HL-60 (cell line): ENCODE measurements around the gene NCAPG2.

Experiments used
- DNase-seq, 2 experiments: peaks; one replicate each; pipeline ENCODE4 v3.0.0-alpha.2; 2010 to 2020; ENCODE audit warnings: low read depth in 1 of 2, low spot score in 1 of 2
- H3K27ac ChIP-seq: fragments of 250-450 bp; sonication (Bioruptor Pico); replicated peaks from 2 replicates; pipeline ENCODE4 v1.5.1; 2020; ENCODE audit warnings: mild to moderate bottlenecking, moderate library complexity
- H3K27me3 ChIP-seq: fragments of 250-450 bp; sonication (Bioruptor Pico); 2 replicates; pipeline ENCODE4 v1.5.1; 2021; ENCODE audit warnings: mild to moderate bottlenecking, moderate library complexity; ENCODE audit not compliant: insufficient read depth, poor library complexity, severe bottlenecking
- H3K4me3 ChIP-seq: replicated peaks from 2 replicates; pipeline ENCODE4 v1.5.1; 2011; ENCODE audit warnings: mild to moderate bottlenecking, control low read depth, low read length; ENCODE audit not compliant: insufficient read depth
- GABPA ChIP-seq: IDR thresholded peaks from 2 replicates; pipeline ENCODE4 v1.6.1; 2012; ENCODE audit warnings: low read depth
- POLR2AphosphoS5 ChIP-seq: IDR thresholded peaks from 2 replicates; pipeline ENCODE4 v1.6.1; 2012; ENCODE audit warnings: low read depth
- SPI1 ChIP-seq: IDR thresholded peaks from 2 replicates; pipeline ENCODE4 v1.6.1; 2012; ENCODE audit warnings: low read depth, mild to moderate bottlenecking, borderline replicate concordance
- TF ChIP-seq, protein P1 (sequence below): IDR thresholded peaks from one replicate; pipeline ENCODE4 v1.5.1; 2011; ENCODE audit warnings: low read length, control low read depth, inconsistent platforms; ENCODE audit not compliant: insufficient read depth
- TF ChIP-seq, protein P2 (sequence below): IDR thresholded peaks from 2 replicates; pipeline ENCODE4 v1.6.1; 2012; ENCODE audit warnings: low read depth; ENCODE audit not compliant: insufficient replicate concordance

Gene NCAPG2

DNA sequence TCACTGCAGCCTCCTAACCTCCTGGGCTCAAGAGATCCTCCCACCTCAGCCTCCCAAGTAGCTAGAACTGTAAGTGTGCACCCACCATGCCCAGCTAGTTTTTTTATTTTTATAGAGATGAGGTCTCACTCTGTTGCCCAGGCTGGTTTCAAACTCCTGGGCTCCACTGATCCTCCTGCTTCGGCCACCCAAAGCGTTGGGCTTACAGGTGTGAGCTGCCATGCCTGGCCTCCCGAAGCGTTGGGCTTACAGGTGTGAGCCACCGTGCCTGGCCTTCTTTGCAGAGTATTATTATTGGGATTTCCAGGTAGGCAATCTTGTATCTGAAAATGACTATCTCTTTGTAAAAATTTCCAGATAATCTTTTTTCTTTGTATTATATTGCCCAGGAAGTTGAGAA, 23.1 kb upstream of the NCAPG2 start:
- TF ChIP-seq, protein P1, sequence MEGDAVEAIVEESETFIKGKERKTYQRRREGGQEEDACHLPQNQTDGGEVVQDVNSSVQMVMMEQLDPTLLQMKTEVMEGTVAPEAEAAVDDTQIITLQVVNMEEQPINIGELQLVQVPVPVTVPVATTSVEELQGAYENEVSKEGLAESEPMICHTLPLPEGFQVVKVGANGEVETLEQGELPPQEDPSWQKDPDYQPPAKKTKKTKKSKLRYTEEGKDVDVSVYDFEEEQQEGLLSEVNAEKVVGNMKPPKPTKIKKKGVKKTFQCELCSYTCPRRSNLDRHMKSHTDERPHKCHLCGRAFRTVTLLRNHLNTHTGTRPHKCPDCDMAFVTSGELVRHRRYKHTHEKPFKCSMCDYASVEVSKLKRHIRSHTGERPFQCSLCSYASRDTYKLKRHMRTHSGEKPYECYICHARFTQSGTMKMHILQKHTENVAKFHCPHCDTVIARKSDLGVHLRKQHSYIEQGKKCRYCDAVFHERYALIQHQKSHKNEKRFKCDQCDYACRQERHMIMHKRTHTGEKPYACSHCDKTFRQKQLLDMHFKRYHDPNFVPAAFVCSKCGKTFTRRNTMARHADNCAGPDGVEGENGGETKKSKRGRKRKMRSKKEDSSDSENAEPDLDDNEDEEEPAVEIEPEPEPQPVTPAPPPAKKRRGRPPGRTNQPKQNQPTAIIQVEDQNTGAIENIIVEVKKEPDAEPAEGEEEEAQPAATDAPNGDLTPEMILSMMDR = no peak
- TF ChIP-seq POLR2AphosphoS5 = no peak
- TF ChIP-seq, protein P2, sequence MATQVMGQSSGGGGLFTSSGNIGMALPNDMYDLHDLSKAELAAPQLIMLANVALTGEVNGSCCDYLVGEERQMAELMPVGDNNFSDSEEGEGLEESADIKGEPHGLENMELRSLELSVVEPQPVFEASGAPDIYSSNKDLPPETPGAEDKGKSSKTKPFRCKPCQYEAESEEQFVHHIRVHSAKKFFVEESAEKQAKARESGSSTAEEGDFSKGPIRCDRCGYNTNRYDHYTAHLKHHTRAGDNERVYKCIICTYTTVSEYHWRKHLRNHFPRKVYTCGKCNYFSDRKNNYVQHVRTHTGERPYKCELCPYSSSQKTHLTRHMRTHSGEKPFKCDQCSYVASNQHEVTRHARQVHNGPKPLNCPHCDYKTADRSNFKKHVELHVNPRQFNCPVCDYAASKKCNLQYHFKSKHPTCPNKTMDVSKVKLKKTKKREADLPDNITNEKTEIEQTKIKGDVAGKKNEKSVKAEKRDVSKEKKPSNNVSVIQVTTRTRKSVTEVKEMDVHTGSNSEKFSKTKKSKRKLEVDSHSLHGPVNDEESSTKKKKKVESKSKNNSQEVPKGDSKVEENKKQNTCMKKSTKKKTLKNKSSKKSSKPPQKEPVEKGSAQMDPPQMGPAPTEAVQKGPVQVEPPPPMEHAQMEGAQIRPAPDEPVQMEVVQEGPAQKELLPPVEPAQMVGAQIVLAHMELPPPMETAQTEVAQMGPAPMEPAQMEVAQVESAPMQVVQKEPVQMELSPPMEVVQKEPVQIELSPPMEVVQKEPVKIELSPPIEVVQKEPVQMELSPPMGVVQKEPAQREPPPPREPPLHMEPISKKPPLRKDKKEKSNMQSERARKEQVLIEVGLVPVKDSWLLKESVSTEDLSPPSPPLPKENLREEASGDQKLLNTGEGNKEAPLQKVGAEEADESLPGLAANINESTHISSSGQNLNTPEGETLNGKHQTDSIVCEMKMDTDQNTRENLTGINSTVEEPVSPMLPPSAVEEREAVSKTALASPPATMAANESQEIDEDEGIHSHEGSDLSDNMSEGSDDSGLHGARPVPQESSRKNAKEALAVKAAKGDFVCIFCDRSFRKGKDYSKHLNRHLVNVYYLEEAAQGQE = no peak
- no peak for TF ChIP-seq SPI1
- no peak for TF ChIP-seq GABPA
- no peak overlapping the region for H3K27ac ChIP-seq
- no peak overlapping the region for H3K4me3 ChIP-seq
- no peak for DNase-seq
- H3K27me3 ChIP-seq = no peaks in the 10 kb centered on the region

DNA sequence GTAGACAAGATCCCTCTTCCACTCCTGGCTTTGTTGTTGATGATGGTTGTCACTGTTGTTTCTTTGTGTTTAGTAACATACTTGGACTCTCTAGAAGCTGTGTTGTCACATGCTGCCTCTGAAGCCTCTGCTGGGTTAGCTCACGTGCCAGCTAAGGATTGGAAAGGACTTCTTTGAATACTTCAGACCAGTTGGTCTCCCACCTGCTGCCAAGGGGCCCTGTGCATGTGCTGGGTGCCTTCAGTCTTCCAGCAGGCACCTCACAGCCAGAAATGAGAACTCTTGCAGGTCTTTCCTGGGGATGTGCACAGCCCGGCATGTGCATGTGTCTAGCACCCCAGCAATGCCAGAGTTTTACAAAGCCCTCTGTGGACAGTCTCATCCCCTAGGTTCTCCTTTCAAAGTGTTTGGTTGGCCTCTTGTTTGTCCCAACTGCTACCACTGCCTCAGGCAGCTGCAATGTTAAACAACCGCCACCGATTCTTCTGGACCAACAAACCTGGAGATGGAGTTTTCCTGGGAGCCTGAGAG, 21.7 kb upstream of the NCAPG2 start:
- H3K4me3 ChIP-seq = no peak overlapping the region
- no peak for TF ChIP-seq POLR2AphosphoS5
- TF ChIP-seq SPI1 = no peak
- no peak for TF ChIP-seq GABPA
- TF ChIP-seq, protein P1 = no peak
- TF ChIP-seq, protein P2 = no peak
- no peak overlapping the region for H3K27ac ChIP-seq
- H3K27me3 ChIP-seq = no peaks in the 10 kb centered on the region
- DNase-seq = no peak

DNA sequence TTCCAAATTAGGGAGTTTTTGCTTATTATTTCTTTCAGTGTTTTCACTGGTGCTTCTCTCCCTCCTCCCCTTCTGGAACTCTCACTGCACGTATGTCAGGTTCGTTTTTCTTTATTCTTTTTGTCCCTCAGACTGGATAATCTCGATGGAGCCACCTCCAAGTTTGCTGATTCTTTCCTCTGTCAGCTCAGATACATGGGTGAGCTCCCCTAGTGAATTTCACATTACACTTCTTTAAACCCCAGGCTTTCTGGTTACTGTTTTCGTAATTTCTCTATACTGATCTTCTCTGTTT, 20.8 kb upstream of the NCAPG2 start:
- Histone ChIP-seq H3K27ac (no peak overlapping the region), H3K27me3 (no peaks in the 10 kb centered on the region), H3K4me3 (no peak overlapping the region)
- TF ChIP-seq SPI1 (no peak), GABPA (no peak), POLR2AphosphoS5 (no peak)
- TF ChIP-seq, protein P2 = no peak
- TF ChIP-seq, protein P1 = no peak
- DNase-seq = no peak
